CD4-positive, alpha-beta T cell treated with Interferon alpha-2 for 1 hour (primary cell): ENCODE measurements around the gene ARHGEF7.
"Not testable (repeated sequence)": the region's sequence is repeated elsewhere in the genome, so short reads cannot be mapped to it uniquely, and the experiment has no call there.

Experiments used
- DNase-seq, 2 donors: peaks; one replicate each; pipeline ENCODE4 v3.0.0-alpha.2; 2020 to 2022

Gene ARHGEF7

GRCh38 chr13:111257899-111258298, 142.8 kb downstream of the ARHGEF7 start:
- DNase-seq: not testable (repeated sequence)

GRCh38 chr13:111258637-111259036, 143.5 kb downstream of the ARHGEF7 start:
- DNase-seq: no peak

GRCh38 chr13:111259058-111259457, 143.9 kb downstream of the ARHGEF7 start:
- no peak for DNase-seq

GRCh38 chr13:111261326-111261725, 146.2 kb downstream of the ARHGEF7 start:
- DNase-seq: no peak

- no peak for DNase-seq
Measured at GRCh38 chr13:111262281-111262680, 147.2 kb downstream of the ARHGEF7 start.

- DNase-seq: no peak
Measured at GRCh38 chr13:111262715-111263114, 147.6 kb downstream of the ARHGEF7 start.

- no peak for DNase-seq
Measured at GRCh38 chr13:111263566-111263965, 148.5 kb downstream of the ARHGEF7 start.

- no peak for DNase-seq
Measured at GRCh38 chr13:111265006-111265700, 150.0 kb downstream of the ARHGEF7 start.

GRCh38 chr13:111265701-111266035, 150.6 kb downstream of the ARHGEF7 start:
- no peak for DNase-seq

GRCh38 chr13:111267205-111267604, 152.1 kb downstream of the ARHGEF7 start:
- DNase-seq: no peak

- no peak for DNase-seq
Measured at GRCh38 chr13:111267784-111268183, 152.7 kb downstream of the ARHGEF7 start.

- DNase-seq: no peak
Measured at GRCh38 chr13:111269508-111269907, 154.4 kb downstream of the ARHGEF7 start.

- no peak for DNase-seq
Measured at GRCh38 chr13:111270126-111270525, 155.0 kb downstream of the ARHGEF7 start.

GRCh38 chr13:111270765-111271698, 155.9 kb downstream of the ARHGEF7 start:
- DNase-seq: no peak

GRCh38 chr13:111272117-111272516, 157.0 kb downstream of the ARHGEF7 start:
- no peak for DNase-seq

- DNase-seq: no peak
Measured at GRCh38 chr13:111275382-111275781, 160.3 kb downstream of the ARHGEF7 start.

GRCh38 chr13:111275995-111276618, 161.0 kb downstream of the ARHGEF7 start:
- no peak for DNase-seq

- no peak for DNase-seq
Measured at GRCh38 chr13:111278258-111278657, 163.1 kb downstream of the ARHGEF7 start.

- no peak for DNase-seq
Measured at GRCh38 chr13:111278743-111279652, 163.9 kb downstream of the ARHGEF7 start.

- DNase-seq: no peak
Measured at GRCh38 chr13:111280226-111280625, 165.1 kb downstream of the ARHGEF7 start.

- DNase-seq: no peak
Measured at GRCh38 chr13:111280681-111281585, 165.8 kb downstream of the ARHGEF7 start.
